Kidney (tissue), 14 donors: Measurements from ENCODE around the gene HIPK2. TPM values are rescaled to one million over a fixed set of nuclear protein-coding genes. Genes with fewer than 3 reads are reported as not detected.

ENCODE experiments used
- DNase-seq, 5 donors: peaks; one replicate each; pipeline ENCODE4 v3.0.0-alpha.2; 2013 to 2020
- FAIRE-seq: peaks from 2 replicates; lab custom pipeline; 2012; peaks lifted over from hg19 to GRCh38; lab: Jason Lieb, UNC
- H3K27ac ChIP-seq, 2 donors: one replicate each; pipeline ENCODE4 v1.7.0; 2013; ENCODE audit warnings: low read depth in 2 of 2, low read length in 2 of 2, inconsistent platforms in 1 of 2
- H3K27me3 ChIP-seq: one replicate; pipeline ENCODE4 v1.7.1; 2013; ENCODE audit warnings: low read length, inconsistent platforms; ENCODE audit not compliant: control insufficient read depth, insufficient read depth
- H3K36me3 ChIP-seq, 3 donors: one replicate each; pipeline versions ENCODE4 v1.7.0 to v1.7.1; 2013; ENCODE audit warnings: low read length in 3 of 3, control low read depth in 1 of 3, inconsistent platforms in 1 of 3; ENCODE audit not compliant: insufficient read depth in 3 of 3, control insufficient read depth in 2 of 3
- H3K4me1 ChIP-seq, 3 donors: one replicate each; pipeline versions ENCODE4 v1.7.0 to v1.7.1; 2013; ENCODE audit warnings: low read length in 3 of 3, inconsistent platforms in 1 of 3, low read depth in 1 of 3; ENCODE audit not compliant: control insufficient read depth in 2 of 3, insufficient read depth in 2 of 3
- H3K4me3 ChIP-seq, 3 donors: one replicate each; pipeline versions ENCODE4 v1.7.0 to v1.8.1; 2013; ENCODE audit warnings: low read length in 3 of 3, control low read depth in 1 of 3, inconsistent platforms in 1 of 3
- H3K9ac ChIP-seq, 3 donors: one replicate each; pipeline versions ENCODE4 v1.7.0 to v1.7.1; 2013; ENCODE audit warnings: low read length in 3 of 3, control low read depth in 1 of 3, inconsistent platforms in 1 of 3
- H3K9me3 ChIP-seq, 3 donors: one replicate each; pipeline versions ENCODE4 v1.7.0 to v1.7.1; 2013; ENCODE audit warnings: low read length in 3 of 3, control low read depth in 1 of 3, inconsistent platforms in 1 of 3; ENCODE audit not compliant: control insufficient read depth in 2 of 3, insufficient read depth in 1 of 3
- intact Hi-C: fragments of 100-400 bp; cut with DNase I; formaldehyde crosslinking; loops from one replicate; pipeline ENCODE4 v1.11.1; 2022
- polyA plus RNA-seq: library from polyadenylated mRNA; stranded (reverse); fragments of 350-450 nt; fragmentation: Illumina TruSeq; extraction: RNeasy Lipid Tissue Mini Kit (QIAGEN cat#74804); gene quantifications from one replicate; pipeline ENCODE4 v1.2.3, GENCODE V29; 2014; ENCODE audit warnings: low read depth, low replicate concordance; ENCODE audit not compliant: insufficient read depth
- total RNA-seq: library from RNA; stranded (reverse); fragmentation: NEBNext Ultra II Directional; extraction: Animal tissue kit (Norgen Biotek cat#: 25700); gene quantifications from one replicate; pipeline ENCODE4 v1.2.1, GENCODE V29; 2021
- TF ChIP-seq, protein P1 (sequence below): IDR thresholded peaks from 3 replicates; pipeline ENCODE4 v1.5.1; 2012; ENCODE audit warnings: mild to moderate bottlenecking, moderate library complexity, borderline replicate concordance; ENCODE audit not compliant: insufficient read depth; ENCODE audit errors: extremely low read depth
- donor health status: control.
- donor health status: control.
- donor health status: control.
- donor health status: control.
- donor health status: control.
- donor health status: DM: yes; HTN: yes; CAD: no.
- donor health status: Normal renal cell carcinoma (clear cell type).

Gene HIPK2
- total and polyA plus RNA-seq, 2 donors from 2014 or later, result 9.6 to 153 TPM

DNA sequence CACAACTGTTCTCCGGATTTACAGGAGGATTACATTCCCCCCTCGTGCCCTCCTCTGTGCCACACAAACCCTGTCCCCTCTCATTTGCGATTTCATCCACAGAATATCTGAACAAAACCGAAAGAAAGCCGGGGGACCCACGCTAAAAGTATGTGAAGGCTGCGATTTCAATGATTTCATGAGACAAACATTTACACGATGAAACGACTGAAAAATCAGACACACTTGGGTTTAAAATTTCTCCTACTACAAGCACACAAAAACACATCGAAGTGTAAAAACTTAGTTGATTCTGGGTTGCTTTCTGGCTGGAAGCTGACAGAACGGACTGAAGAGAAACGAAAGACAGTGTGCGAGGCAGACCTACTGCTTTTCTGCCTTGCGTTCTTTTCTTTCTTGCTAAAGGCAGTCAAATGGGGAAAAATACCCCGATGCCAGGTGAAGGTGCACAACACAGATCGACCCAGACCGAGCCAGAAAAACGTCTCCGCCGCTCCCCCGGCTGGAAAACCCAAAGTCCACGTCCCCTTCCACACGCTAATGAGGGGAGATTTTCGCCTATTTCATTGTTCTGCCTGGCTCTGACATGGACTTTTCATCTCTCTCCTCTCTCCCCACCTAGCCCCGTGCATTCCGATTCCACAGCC lies 1.2 kb downstream of the HIPK2 start:
- no peaks in the 10 kb centered on the region for H3K9me3 ChIP-seq
- peaks cover 0 to 5% (median 2%) of the 10 kb centered on the region in 3 donors for H3K36me3 ChIP-seq
- peaks cover 0 to 24% (median 12%) of the 10 kb centered on the region in 3 donors for H3K4me1 ChIP-seq
- no peaks in the 10 kb centered on the region for H3K27me3 ChIP-seq
- peak overlapping the region; percentile 93 to 97 for H3K27ac ChIP-seq
- peak overlapping the region; percentile 91 to 94 (median 92) for H3K9ac ChIP-seq
- H3K4me3 ChIP-seq, result peak overlapping the region; percentile 70 to 90 (median 89)
- TF ChIP-seq, protein P1, sequence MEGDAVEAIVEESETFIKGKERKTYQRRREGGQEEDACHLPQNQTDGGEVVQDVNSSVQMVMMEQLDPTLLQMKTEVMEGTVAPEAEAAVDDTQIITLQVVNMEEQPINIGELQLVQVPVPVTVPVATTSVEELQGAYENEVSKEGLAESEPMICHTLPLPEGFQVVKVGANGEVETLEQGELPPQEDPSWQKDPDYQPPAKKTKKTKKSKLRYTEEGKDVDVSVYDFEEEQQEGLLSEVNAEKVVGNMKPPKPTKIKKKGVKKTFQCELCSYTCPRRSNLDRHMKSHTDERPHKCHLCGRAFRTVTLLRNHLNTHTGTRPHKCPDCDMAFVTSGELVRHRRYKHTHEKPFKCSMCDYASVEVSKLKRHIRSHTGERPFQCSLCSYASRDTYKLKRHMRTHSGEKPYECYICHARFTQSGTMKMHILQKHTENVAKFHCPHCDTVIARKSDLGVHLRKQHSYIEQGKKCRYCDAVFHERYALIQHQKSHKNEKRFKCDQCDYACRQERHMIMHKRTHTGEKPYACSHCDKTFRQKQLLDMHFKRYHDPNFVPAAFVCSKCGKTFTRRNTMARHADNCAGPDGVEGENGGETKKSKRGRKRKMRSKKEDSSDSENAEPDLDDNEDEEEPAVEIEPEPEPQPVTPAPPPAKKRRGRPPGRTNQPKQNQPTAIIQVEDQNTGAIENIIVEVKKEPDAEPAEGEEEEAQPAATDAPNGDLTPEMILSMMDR, result no peak
- no peak for FAIRE-seq
- intact Hi-C loops, result no loop called here
- peak in 3 of 5 donors; percentile 33 to 71 (median 68) for DNase-seq

DNA sequence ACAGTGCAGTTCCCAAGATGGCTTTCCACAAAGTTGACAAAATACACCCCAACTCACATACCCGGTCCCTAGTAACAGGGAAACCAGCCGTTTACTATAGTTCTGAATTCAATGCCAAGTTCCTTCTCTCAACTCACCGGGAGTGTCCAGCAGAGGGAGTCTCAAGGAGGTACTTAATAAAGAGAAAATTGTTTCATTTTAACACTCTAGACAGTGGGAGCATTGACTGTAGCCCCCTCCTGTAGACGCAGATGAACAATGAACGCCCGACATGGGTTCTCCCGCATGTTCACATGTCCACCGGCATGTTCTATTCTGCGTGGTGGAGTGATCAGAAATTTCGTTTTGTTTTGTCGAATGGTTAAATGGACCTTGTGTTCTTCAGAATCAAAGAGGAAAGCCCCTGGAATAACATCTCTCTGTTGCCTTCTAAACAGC lies 1.9 kb downstream of the HIPK2 start:
- Histone ChIP-seq H3K27me3 (no peaks in the 10 kb centered on the region), H3K4me1 (peaks cover 0 to 31% (median 17%) of the 10 kb centered on the region in 3 donors)

DNA sequence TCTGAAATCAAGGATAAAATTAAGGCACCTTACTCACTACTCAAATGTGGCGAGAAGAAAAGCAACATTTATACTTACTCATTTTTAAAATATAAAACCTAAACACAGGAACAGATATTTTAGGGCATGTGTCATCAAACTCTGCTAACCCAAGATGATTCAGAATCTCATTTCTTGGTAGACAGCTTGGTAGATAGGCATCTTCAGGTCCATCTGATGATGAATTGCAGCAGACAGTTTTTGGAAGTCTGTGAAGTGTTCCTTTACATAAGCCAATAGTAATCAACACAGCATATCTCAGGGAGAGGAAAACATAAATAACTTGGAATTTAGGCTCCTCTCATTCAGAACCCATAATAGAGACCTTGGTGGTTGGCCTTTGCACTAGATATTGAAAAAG lies 3.4 kb downstream of the HIPK2 start:
- Histone ChIP-seq H3K4me3 (peak overlapping the region in 2 of 3 donors; percentile 26 to 90), H3K9me3 (no peaks in the 10 kb centered on the region), H3K4me1 (peaks cover 0 to 46% (median 19%) of the 10 kb centered on the region in 3 donors), H3K27me3 (no peaks in the 10 kb centered on the region), H3K27ac (no peak overlapping the region), H3K36me3 (peaks cover 0 to 9% (median 2%) of the 10 kb centered on the region in 3 donors), H3K9ac (peak overlapping the region in 1 of 3 donors; percentile 13)
- TF ChIP-seq, protein P1, result no peak
- intact Hi-C loops, result no loop called here
- no peak for FAIRE-seq
- DNase-seq, result no peak

More for the DNA sequence above, 1.9 kb downstream of the HIPK2 start:
- Histone ChIP-seq H3K9me3 (no peaks in the 10 kb centered on the region), H3K27ac (peak overlapping the region; percentile 93 to 97), H3K9ac (peak overlapping the region; percentile 91 to 94 (median 92)), H3K36me3 (peaks cover 0 to 5% (median 2%) of the 10 kb centered on the region in 3 donors), H3K4me3 (peak overlapping the region; percentile 70 to 90 (median 89))
- FAIRE-seq (no peak), DNase-seq (peak in 4 of 5 donors; percentile 70 to 94 (median 87))
- intact Hi-C loops, result no loop called here
- TF ChIP-seq, protein P1, result peak; percentile 68
